H1 (cell line): ENCODE data around the gene EXT2. TPM values are rescaled to one million over a fixed set of nuclear protein-coding genes. Genes with fewer than 3 reads are reported as not detected.

Experiments
- CTCF ChIP-seq, 3 experiments: IDR thresholded peaks; 1 replicate in 2 of 3; 2 replicates in 1 of 3; pipeline versions ENCODE4 v1.5.1 to v1.6.1; 2011; ENCODE audit warnings: low read length in 3 of 3, mild to moderate bottlenecking in 3 of 3, inconsistent platforms in 2 of 3, low read depth in 1 of 3, moderate library complexity in 1 of 3; ENCODE audit not compliant: insufficient read depth in 1 of 3; ENCODE audit errors: control extremely low read depth in 1 of 3
- EP300 ChIP-seq, 2 experiments: IDR thresholded peaks; 1 replicate in 1 of 2; 2 replicates in 1 of 2; pipeline ENCODE4 v1.6.1; 2011 to 2012; ENCODE audit warnings: low read depth in 2 of 2, low read length in 2 of 2, mild to moderate bottlenecking in 2 of 2, borderline replicate concordance in 1 of 2, inconsistent platforms in 1 of 2, moderate library complexity in 1 of 2
- RAD21 ChIP-seq, 2 experiments: IDR thresholded peaks in 1 of 2; conservative IDR thresholded peaks in 1 of 2; 2 replicates each; pipeline ENCODE4 v1.6.1; 2011; ENCODE audit warnings: low read depth in 2 of 2, low read length in 2 of 2, improper control_type of control experiment in 1 of 2, inconsistent platforms in 1 of 2, mild to moderate bottlenecking in 1 of 2, moderate library complexity in 1 of 2
- SAP30 ChIP-seq: fragments of 300-600 bp; sonication (generic); IDR thresholded peaks from 2 replicates; pipeline ENCODE4 v1.7.1; 2012; ENCODE audit warnings: low read length, moderate library complexity, mild to moderate bottlenecking, inconsistent platforms; ENCODE audit not compliant: insufficient read depth, insufficient replicate concordance
- YY1 ChIP-seq: IDR thresholded peaks from 2 replicates; pipeline ENCODE4 v1.6.1; 2011; ENCODE audit warnings: low read depth, mild to moderate bottlenecking, low read length
- polyA plus RNA-seq, 7 experiments: library from polyadenylated mRNA; depleted of rRNA in 3 of 7; stranded (reverse) in 5 of 7; unstranded in 2 of 7; fragments of >200 nt in 5 of 7; fragments of 200-250 nt in 2 of 7; gene quantifications; 1 replicate in 5 of 7; 2 replicates in 1 of 7; 4 replicates in 1 of 7; pipeline versions ENCODE4 v1.2.1 to v1.2.3, GENCODE V29; 2011 to 2013; ENCODE audit warnings: missing spikeins in 2 of 7, mixed read lengths in 2 of 7
- total RNA-seq: library from RNA; stranded (reverse); fragmentation: NEBNext Ultra II Directional; extraction: Animal tissue kit (Norgen Biotek cat#: 25700); gene quantifications from 2 replicates; pipeline ENCODE4 v1.2.1, GENCODE V29; 2021

Gene EXT2
- total and polyA plus RNA-seq, 2 of the 8 experiments (the other 6 are each of a cell fraction or from before 2014, with no cell fraction given): 29.8 to 42.8 TPM

DNA sequence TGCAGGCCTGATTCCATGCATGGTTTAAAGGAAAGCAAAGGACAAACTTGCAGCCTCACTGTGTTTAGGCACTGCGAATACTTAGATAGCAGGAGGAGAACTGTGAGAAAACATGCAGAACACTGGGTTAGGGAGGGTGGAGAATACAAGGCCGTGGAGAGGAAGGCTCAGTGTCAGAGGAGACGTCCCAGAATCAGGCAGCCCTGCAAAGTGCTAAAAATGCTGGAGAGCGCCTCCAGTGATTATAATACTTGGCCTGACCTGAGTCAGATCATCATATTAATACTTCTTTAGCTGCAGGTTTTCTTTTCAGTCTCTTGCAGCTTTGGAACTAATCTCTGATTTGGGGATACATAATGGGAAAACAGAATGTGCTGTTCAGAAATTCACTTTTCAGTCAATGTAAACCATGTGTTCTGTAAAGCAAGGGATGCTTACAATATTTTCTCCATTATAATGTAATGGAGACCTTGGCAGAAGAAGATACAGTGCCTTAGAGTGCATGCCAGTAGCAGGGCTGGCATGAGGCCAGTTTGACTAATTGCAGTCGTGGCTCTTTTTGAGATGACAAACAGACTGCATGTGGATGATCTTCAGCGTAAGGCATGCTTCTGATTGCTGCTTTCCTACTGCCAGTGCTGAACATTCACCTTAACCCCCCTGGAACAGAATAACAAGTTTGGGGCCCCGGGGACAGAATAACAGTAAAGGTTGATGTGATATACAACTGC is 16.8 kb downstream of the EXT2 start (continued):
- TF ChIP-seq CTCF (IDR thresholded peaks at IDR 0.05; ENCODE audit: control extremely low read depth in 1 of 3, insufficient read depth in 1 of 3, low read depth in 1 of 3, low read length in 3 of 3): no peak
- no peak for TF ChIP-seq RAD21 (IDR thresholded peaks at IDR 0.05 in 1 of 2, conservative IDR thresholded peaks at IDR 0.05 in 1 of 2; ENCODE audit: low read depth in 2 of 2, low read length in 2 of 2)
- no peak for TF ChIP-seq EP300 (IDR thresholded peaks at IDR 0.05; ENCODE audit: borderline replicate concordance in 1 of 2, low read depth in 2 of 2, low read length in 2 of 2)
- no peak for TF ChIP-seq YY1
- no peak for TF ChIP-seq SAP30
- TF ChIP-seq, all 59 proteins: peak for 0
